Transverse colon (tissue), 4 donors: ENCODE measurements around the gene APPBP2.

Experiments
- CTCF ChIP-seq, 5 experiments: fragments of 200-600 bp in 3 of 5; fragments of 450-650 bp in 2 of 5; sonication (generic) in 3 of 5; IDR thresholded peaks; 1 replicate in 2 of 5; 2 replicates in 3 of 5; pipeline ENCODE4 v1.5.1; 2016 to 2017; ENCODE audit warnings: antibody characterized with exemption in 5 of 5, inconsistent platforms in 3 of 5, mild to moderate bottlenecking in 2 of 5, moderate library complexity in 1 of 5
- POLR2A ChIP-seq: fragments of 450-650 bp; IDR thresholded peaks from one replicate; pipeline ENCODE4 v1.6.1; 2016; ENCODE audit warnings: antibody characterized with exemption, mild to moderate bottlenecking, moderate library complexity
- POLR2AphosphoS5 ChIP-seq, 3 donors: sonication (generic); formaldehyde crosslinking; IDR thresholded peaks; one replicate each; pipeline ENCODE4 v1.6.1; 2016; ENCODE audit warnings: antibody characterized with exemption in 3 of 3

- TF ChIP-seq CTCF (IDR thresholded peaks at IDR 0.05) (no peak), POLR2A (no peak), POLR2AphosphoS5 (IDR thresholded peaks at IDR 0.05) (no peak)
Measured at GRCh38 chr17:60464343-60464742, 61.7 kb downstream of the APPBP2 start.
